ENCODE results near the gene PTPRJ. TPM values are rescaled to one million over a fixed set of nuclear protein-coding genes. Genes with fewer than 3 reads are reported as not detected.

Gene PTPRJ
- total and polyA plus RNA-seq, 2 donors (not counting 1 experiment from before 2014, with no cell fraction given): 11.2 to 20.0 TPM

GRCh38 chr11:48074425-48075181, 94.2 kb downstream of the PTPRJ start:
- H3K79me2 ChIP-seq (ENCODE audit: control insufficient read depth, insufficient read depth, low read length): peaks cover 40% of the 10 kb centered on the region
- peaks cover 32 to 35% of the 10 kb centered on the region in 2 donors for H3K4me1 ChIP-seq (ENCODE audit: control insufficient read depth in 2 of 2, insufficient read depth in 2 of 2, low read length in 2 of 2)
- peaks cover 0 to 3% of the 10 kb centered on the region in 2 experiments for H3K36me3 ChIP-seq (replicated peaks in 1 of 2; ENCODE audit: control extremely low read depth in 1 of 2, control insufficient read depth in 1 of 2, extremely low read depth in 1 of 2, insufficient read depth in 2 of 2, low read length in 1 of 2)
- ATAC-seq (ENCODE audit: low read depth) (peak; percentile 57), DNase-seq (peak; percentile 30)
- H4K20me1 ChIP-seq (ENCODE audit: control insufficient read depth, insufficient read depth, low read length, poor library complexity, severe bottlenecking): peaks cover 5% of the 10 kb centered on the region
- H3K9me3 ChIP-seq (ENCODE audit: control extremely low read depth in 1 of 3, control insufficient read depth in 2 of 3, insufficient read depth in 1 of 3, low read length in 2 of 3): no peaks in the 10 kb centered on the region
- ChIA-PET CTCF (interaction anchor here (0.6 kb wide), 1 partner anchor 86 kb away, joined by 3 read pairs; no protein-coding TSS in a partner anchor), POLR2A (no interaction called here)
- no peaks in the 10 kb centered on the region for H3K27me3 ChIP-seq (replicated peaks in 1 of 4; ENCODE audit: control extremely low read depth in 1 of 4, control insufficient read depth in 3 of 4, insufficient read depth in 4 of 4, low read length in 3 of 4)
- H3K9ac ChIP-seq (ENCODE audit: low read length): no peak overlapping the region
- intact Hi-C loops (cut with micrococcal nuclease): no loop called here
- peak overlapping the region; percentile 34 for H3K4me3 Mint-ChIP-seq
- peaks cover 42% of the 10 kb centered on the region for H3K4me1 Mint-ChIP-seq
- peak overlapping the region; percentile 46 for H3K27ac Mint-ChIP-seq
- TF ChIP-seq EZH2 (IDR thresholded peaks at IDR 0.05; ENCODE audit: borderline replicate concordance, insufficient read depth, low read depth, low read length, poor library complexity, severe bottlenecking) (no peak), CTCF (IDR thresholded peaks at IDR 0.05) (no peak)
- no peak overlapping the region for H3K4me3 ChIP-seq (ENCODE audit: control extremely low read depth in 1 of 5, extremely low read depth in 1 of 5, insufficient read depth in 1 of 5, low read depth in 2 of 5, low read length in 4 of 5)
- peak overlapping the region; percentile 18 for H3K4me2 ChIP-seq (replicated peaks; ENCODE audit: low read depth, low read length, poor library complexity, severe bottlenecking)
- no peaks in the 10 kb centered on the region for H3K27me3 Mint-ChIP-seq
- H3K9me3 Mint-ChIP-seq (ENCODE audit: insufficient read depth): no peaks in the 10 kb centered on the region
- 83% methylated on average over 1 of the region's 3 CpGs for WGBS (ENCODE audit: insufficient coverage)
- H2AFZ ChIP-seq (ENCODE audit: insufficient read depth, low read depth, low read length, poor library complexity, severe bottlenecking): no peak overlapping the region
- no peak overlapping the region for H3K27ac ChIP-seq (ENCODE audit: low read length in 2 of 2)

GRCh38 chr11:48075637-48076036, 95.3 kb downstream of the PTPRJ start:
- no peak overlapping the region for H3K4me2 ChIP-seq (replicated peaks; ENCODE audit: low read depth, low read length, poor library complexity, severe bottlenecking)
- POLR2A ChIA-PET: no interaction called here
- WGBS (ENCODE audit: insufficient coverage): 95% methylated on average over 5 of the region's 7 CpGs
- Mint-ChIP-seq H3K9me3 (ENCODE audit: insufficient read depth) (no peaks in the 10 kb centered on the region), H3K27ac (no peak overlapping the region), H3K4me1 (peaks cover 52% of the 10 kb centered on the region), H3K27me3 (no peaks in the 10 kb centered on the region), H3K4me3 (no peak overlapping the region)
- DNase-seq (no peak), ATAC-seq (ENCODE audit: low read depth) (no peak)
- no peak overlapping the region for H3K4me3 ChIP-seq (ENCODE audit: control extremely low read depth in 1 of 5, extremely low read depth in 1 of 5, insufficient read depth in 1 of 5, low read depth in 2 of 5, low read length in 4 of 5)
- TF ChIP-seq CTCF (IDR thresholded peaks at IDR 0.05): no peak
- no peak for TF ChIP-seq EZH2 (IDR thresholded peaks at IDR 0.05; ENCODE audit: borderline replicate concordance, insufficient read depth, low read depth, low read length, poor library complexity, severe bottlenecking)
- CTCF ChIA-PET: interaction anchor here (0.6 kb wide), 1 partner anchor 87 kb away, joined by 3 read pairs; no protein-coding TSS in a partner anchor
- no peak overlapping the region for H3K27ac ChIP-seq (ENCODE audit: low read length in 2 of 2)
- intact Hi-C loops (cut with micrococcal nuclease): no loop called here
- no peaks in the 10 kb centered on the region for H3K27me3 ChIP-seq (replicated peaks in 1 of 4; ENCODE audit: control extremely low read depth in 1 of 4, control insufficient read depth in 3 of 4, insufficient read depth in 4 of 4, low read length in 3 of 4)
- no peaks in the 10 kb centered on the region for H3K9me3 ChIP-seq (ENCODE audit: control extremely low read depth in 1 of 3, control insufficient read depth in 2 of 3, insufficient read depth in 1 of 3, low read length in 2 of 3)
- H3K79me2 ChIP-seq (ENCODE audit: control insufficient read depth, insufficient read depth, low read length): peaks cover 45% of the 10 kb centered on the region
- no peak overlapping the region for H2AFZ ChIP-seq (ENCODE audit: insufficient read depth, low read depth, low read length, poor library complexity, severe bottlenecking)
- H3K4me1 ChIP-seq (ENCODE audit: control insufficient read depth in 2 of 2, insufficient read depth in 2 of 2, low read length in 2 of 2): peaks cover 41 to 45% of the 10 kb centered on the region in 2 donors
- H3K9ac ChIP-seq (ENCODE audit: low read length): no peak overlapping the region
- peaks cover 5% of the 10 kb centered on the region for H4K20me1 ChIP-seq (ENCODE audit: control insufficient read depth, insufficient read depth, low read length, poor library complexity, severe bottlenecking)
- H3K36me3 ChIP-seq (replicated peaks in 1 of 2; ENCODE audit: control extremely low read depth in 1 of 2, control insufficient read depth in 1 of 2, extremely low read depth in 1 of 2, insufficient read depth in 2 of 2, low read length in 1 of 2): peaks cover 0 to 1% of the 10 kb centered on the region in 2 experiments
